Measurements from ENCODE around the gene ALDH1A1.
"Not testable (repeated sequence)": the region's sequence is repeated elsewhere in the genome, so short reads cannot be mapped to it uniquely, and the experiment has no call there.

Gene ALDH1A1

GRCh38 chr9:72948575-72949243, 4.1 kb downstream of the ALDH1A1 start:
- intact Hi-C loops (cut with DNase I), result no loop called here
- DNase-seq, result no peak

GRCh38 chr9:72947984-72948465, 4.8 kb downstream of the ALDH1A1 start:
- intact Hi-C loops (cut with DNase I), result no loop called here
- DNase-seq, result no peak

- no peak for DNase-seq
- intact Hi-C loops (cut with DNase I), result no loop called here
Observed at GRCh38 chr9:72946821-72947220, 6.0 kb downstream of the ALDH1A1 start.

- DNase-seq, result no peak
- intact Hi-C loops (cut with DNase I), result no loop called here
Observed at GRCh38 chr9:72946318-72946717, 6.5 kb downstream of the ALDH1A1 start.

GRCh38 chr9:72945391-72945790, 7.5 kb downstream of the ALDH1A1 start:
- no peak for DNase-seq
- intact Hi-C loops (cut with DNase I), result no loop called here

GRCh38 chr9:72943844-72944462, 8.9 kb downstream of the ALDH1A1 start:
- intact Hi-C loops (cut with DNase I), result no loop called here
- DNase-seq, result no peak

GRCh38 chr9:72942451-72942850, 10.4 kb downstream of the ALDH1A1 start:
- intact Hi-C loops (cut with DNase I), result no loop called here
- no peak for DNase-seq

- DNase-seq; intact Hi-C loops (cut with DNase I): not testable (repeated sequence)
Observed at GRCh38 chr9:72939581-72939980, 13.3 kb downstream of the ALDH1A1 start.

- intact Hi-C loops (cut with DNase I), result no loop called here
- no peak for DNase-seq
Observed at GRCh38 chr9:72937545-72937944, 15.3 kb downstream of the ALDH1A1 start.

GRCh38 chr9:72936679-72937078, 16.2 kb downstream of the ALDH1A1 start:
- intact Hi-C loops (cut with DNase I), result no loop called here
- DNase-seq, result no peak

GRCh38 chr9:72936266-72936665, 16.6 kb downstream of the ALDH1A1 start:
- no peak for DNase-seq
- intact Hi-C loops (cut with DNase I), result no loop called here

GRCh38 chr9:72935595-72935994, 17.3 kb downstream of the ALDH1A1 start:
- intact Hi-C loops (cut with DNase I), result no loop called here
- DNase-seq, result no peak

GRCh38 chr9:72933730-72934665, 18.9 kb downstream of the ALDH1A1 start:
- intact Hi-C loops (cut with DNase I), result no loop called here
- DNase-seq, result no peak

GRCh38 chr9:72932619-72933018, 20.2 kb downstream of the ALDH1A1 start:
- DNase-seq, result no peak
- intact Hi-C loops (cut with DNase I), result no loop called here

GRCh38 chr9:72931897-72932296, 21.0 kb downstream of the ALDH1A1 start:
- no peak for DNase-seq
- intact Hi-C loops (cut with DNase I), result no loop called here

- intact Hi-C loops (cut with DNase I), result no loop called here
Observed at GRCh38 chr9:72931437-72931836, 21.4 kb downstream of the ALDH1A1 start.

GRCh38 chr9:72930828-72931227, 22.0 kb downstream of the ALDH1A1 start:
- no peak for DNase-seq
- intact Hi-C loops (cut with DNase I), result no loop called here

More at GRCh38 chr9:72931437-72931836, 21.4 kb downstream of the ALDH1A1 start:
- DNase-seq, result no peak

- DNase-seq, result no peak
- intact Hi-C loops (cut with DNase I), result no loop called here
Observed at GRCh38 chr9:72929542-72929941, 23.3 kb downstream of the ALDH1A1 start.

GRCh38 chr9:72928042-72928507, 24.8 kb downstream of the ALDH1A1 start:
- no peak for DNase-seq
- intact Hi-C loops (cut with DNase I), result no loop called here

- no peak for DNase-seq
- intact Hi-C loops (cut with DNase I), result no loop called here
Observed at GRCh38 chr9:72926506-72926905, 26.3 kb downstream of the ALDH1A1 start.

Data from head of caudate nucleus (tissue), 42 donors.